Suprapubic skin (tissue), 4 donors: ENCODE results near the gene GLIS1. TPM values are rescaled to one million over a fixed set of nuclear protein-coding genes. Genes with fewer than 3 reads are reported as not detected.

Experiments
- DNase-seq, 2 donors: peaks; one replicate each; pipeline ENCODE4 v3.0.0-alpha.2; 2019; ENCODE audit warnings: low spot score in 2 of 2
- H3K27ac ChIP-seq: fragments of 200-600 bp; sonication (generic); one replicate; pipeline ENCODE4 v1.5.1; 2019
- H3K27me3 ChIP-seq: fragments of 200-600 bp; sonication (generic); one replicate; pipeline ENCODE4 v1.5.1; 2019
- H3K36me3 ChIP-seq: fragments of 200-600 bp; sonication (generic); one replicate; pipeline ENCODE4 v1.5.1; 2019
- H3K4me1 ChIP-seq: fragments of 200-600 bp; sonication (generic); one replicate; pipeline ENCODE4 v1.5.1; 2019
- H3K4me3 ChIP-seq: fragments of 200-600 bp; sonication (generic); one replicate; pipeline ENCODE4 v1.5.1; 2019; ENCODE audit warnings: mild to moderate bottlenecking
- H3K9me3 ChIP-seq: fragments of 200-600 bp; sonication (generic); one replicate; pipeline ENCODE4 v1.5.1; 2019
- EP300 ChIP-seq: sonication (generic); formaldehyde crosslinking; IDR thresholded peaks from one replicate; pipeline ENCODE4 v1.6.1; 2017; ENCODE audit warnings: antibody characterized with exemption
- POLR2A ChIP-seq, 2 donors: fragments of 450-650 bp; IDR thresholded peaks; one replicate each; pipeline ENCODE4 v1.6.1; 2017; ENCODE audit warnings: antibody characterized with exemption in 2 of 2, mild to moderate bottlenecking in 2 of 2, moderate library complexity in 2 of 2
- POLR2AphosphoS5 ChIP-seq, 3 donors: sonication (generic); formaldehyde crosslinking; IDR thresholded peaks; one replicate each; pipeline ENCODE4 v1.6.1; 2017; ENCODE audit warnings: antibody characterized with exemption in 3 of 3
- WGBS: methylation state at CpG from one replicate; pipeline ENCODE4 v1.1.5; 2018; 5-methylcytosine and 5-hydroxymethylcytosine counted together
- total RNA-seq, 4 donors: library from RNA; depleted of rRNA; stranded (reverse); fragments of >200 nt; gene quantifications; one replicate each; pipeline ENCODE4 v1.1.0, GENCODE V29; 2016
- TF ChIP-seq, protein P1 (sequence below), 2 donors: fragments of 200-600 bp in 1 of 2; fragments of 450-650 bp in 1 of 2; sonication (generic) in 1 of 2; IDR thresholded peaks; one replicate each; pipeline ENCODE4 v1.5.1; 2016 to 2019; ENCODE audit warnings: antibody characterized with exemption in 2 of 2, mild to moderate bottlenecking in 1 of 2, moderate library complexity in 1 of 2

Gene GLIS1
- total RNA-seq, 4 donors from 2014 or later = 0.34 to 1.5 (median 0.59) TPM

GRCh38 chr1:53575955-53576320 is 163.0 kb downstream of the GLIS1 start:
- H3K27me3 ChIP-seq = no peaks in the 10 kb centered on the region
- H3K36me3 ChIP-seq = no peaks in the 10 kb centered on the region
- 79% methylated on average over 4 of the region's 5 CpGs for WGBS
- H3K4me3 ChIP-seq = no peak overlapping the region
- no peak overlapping the region for H3K27ac ChIP-seq
- H3K4me1 ChIP-seq = peaks cover 16% of the 10 kb centered on the region
- H3K9me3 ChIP-seq = no peaks in the 10 kb centered on the region
- DNase-seq = peak; percentile 41 to 56
- TF ChIP-seq POLR2AphosphoS5 (IDR thresholded peaks at IDR 0.05) = no peak
- no peak for TF ChIP-seq POLR2A (IDR thresholded peaks at IDR 0.05)
- TF ChIP-seq, protein P1, sequence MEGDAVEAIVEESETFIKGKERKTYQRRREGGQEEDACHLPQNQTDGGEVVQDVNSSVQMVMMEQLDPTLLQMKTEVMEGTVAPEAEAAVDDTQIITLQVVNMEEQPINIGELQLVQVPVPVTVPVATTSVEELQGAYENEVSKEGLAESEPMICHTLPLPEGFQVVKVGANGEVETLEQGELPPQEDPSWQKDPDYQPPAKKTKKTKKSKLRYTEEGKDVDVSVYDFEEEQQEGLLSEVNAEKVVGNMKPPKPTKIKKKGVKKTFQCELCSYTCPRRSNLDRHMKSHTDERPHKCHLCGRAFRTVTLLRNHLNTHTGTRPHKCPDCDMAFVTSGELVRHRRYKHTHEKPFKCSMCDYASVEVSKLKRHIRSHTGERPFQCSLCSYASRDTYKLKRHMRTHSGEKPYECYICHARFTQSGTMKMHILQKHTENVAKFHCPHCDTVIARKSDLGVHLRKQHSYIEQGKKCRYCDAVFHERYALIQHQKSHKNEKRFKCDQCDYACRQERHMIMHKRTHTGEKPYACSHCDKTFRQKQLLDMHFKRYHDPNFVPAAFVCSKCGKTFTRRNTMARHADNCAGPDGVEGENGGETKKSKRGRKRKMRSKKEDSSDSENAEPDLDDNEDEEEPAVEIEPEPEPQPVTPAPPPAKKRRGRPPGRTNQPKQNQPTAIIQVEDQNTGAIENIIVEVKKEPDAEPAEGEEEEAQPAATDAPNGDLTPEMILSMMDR (IDR thresholded peaks at IDR 0.05) = no peak
- no peak for TF ChIP-seq EP300

DNA sequence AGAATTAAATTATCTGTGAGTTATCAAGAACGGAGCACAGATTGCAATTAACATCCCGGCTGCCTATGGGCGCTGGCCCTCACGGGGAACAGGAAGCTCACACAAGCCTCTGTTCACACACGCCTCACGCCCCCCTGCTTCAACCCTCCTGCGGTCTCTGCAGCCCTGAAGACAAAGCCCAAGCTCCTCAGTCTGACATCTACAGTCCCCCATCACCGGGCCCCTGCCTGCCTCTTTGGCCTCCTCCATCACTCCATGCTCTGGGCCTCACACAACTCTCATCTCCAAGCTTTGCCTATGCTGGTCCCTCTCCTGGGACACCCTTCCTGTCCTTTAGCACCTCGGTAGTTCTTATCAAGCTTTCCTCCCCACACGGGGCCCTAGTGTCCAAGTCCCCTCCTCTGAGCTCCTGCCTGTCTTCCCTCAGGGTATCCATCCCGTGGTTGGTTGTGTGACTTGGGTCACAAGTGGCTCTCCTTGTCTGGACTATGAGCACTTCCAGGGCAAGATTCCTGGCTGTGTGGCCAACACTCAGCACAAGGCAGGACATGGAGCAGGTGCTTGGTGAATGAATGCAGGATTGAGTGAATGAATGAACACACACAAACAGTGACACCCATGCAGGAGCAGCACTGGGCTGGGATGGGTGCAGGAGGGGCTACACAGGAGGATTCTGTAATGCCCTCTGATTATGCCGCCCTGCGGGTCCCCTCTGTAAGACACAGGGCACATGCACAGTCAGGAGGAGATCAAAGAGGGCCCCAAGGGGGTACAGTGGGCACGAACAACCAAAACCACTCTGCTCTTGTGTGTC is 163.6 kb downstream of the GLIS1 start:
- H3K4me3 ChIP-seq = no peak overlapping the region
- DNase-seq = peak; percentile 46 to 71
- H3K27ac ChIP-seq = no peak overlapping the region
- H3K4me1 ChIP-seq = peaks cover 16% of the 10 kb centered on the region
- H3K9me3 ChIP-seq = no peaks in the 10 kb centered on the region
- no peaks in the 10 kb centered on the region for H3K27me3 ChIP-seq
- H3K36me3 ChIP-seq = no peaks in the 10 kb centered on the region
- 71% methylated on average over 11 of the region's 14 CpGs for WGBS
- TF ChIP-seq, protein P1 (IDR thresholded peaks at IDR 0.05) = no peak
- no peak for TF ChIP-seq POLR2AphosphoS5 (IDR thresholded peaks at IDR 0.05)
- TF ChIP-seq EP300 = no peak
- TF ChIP-seq POLR2A (IDR thresholded peaks at IDR 0.05) = no peak

GRCh38 chr1:53574621-53575020 is 164.3 kb downstream of the GLIS1 start:
- Histone ChIP-seq H3K9me3 (no peaks in the 10 kb centered on the region), H3K4me3 (no peak overlapping the region), H3K36me3 (no peaks in the 10 kb centered on the region), H3K27ac (no peak overlapping the region), H3K4me1 (peaks cover 16% of the 10 kb centered on the region), H3K27me3 (no peaks in the 10 kb centered on the region)
- WGBS = 86% methylated on average over 4 of the region's 4 CpGs
- TF ChIP-seq EP300 (no peak), POLR2AphosphoS5 (IDR thresholded peaks at IDR 0.05) (no peak), POLR2A (IDR thresholded peaks at IDR 0.05) (no peak)
- TF ChIP-seq, protein P1 (IDR thresholded peaks at IDR 0.05) = no peak
- peak; percentile 46 to 72 for DNase-seq

- peak in 1 of 2 donors; percentile 37 for DNase-seq
- Histone ChIP-seq H3K27ac (no peak overlapping the region), H3K9me3 (no peaks in the 10 kb centered on the region), H3K4me3 (no peak overlapping the region), H3K27me3 (no peaks in the 10 kb centered on the region), H3K36me3 (no peaks in the 10 kb centered on the region), H3K4me1 (peaks cover 16% of the 10 kb centered on the region)
- TF ChIP-seq, protein P1 (IDR thresholded peaks at IDR 0.05) = no peak
- TF ChIP-seq POLR2AphosphoS5 (IDR thresholded peaks at IDR 0.05) = no peak
- TF ChIP-seq POLR2A (IDR thresholded peaks at IDR 0.05) = no peak
- no peak for TF ChIP-seq EP300
- WGBS = 88% methylated on average over 4 of the region's 4 CpGs
These were observed 165.0 kb downstream of the GLIS1 start for GRCh38 chr1:53573931-53574330.

DNA sequence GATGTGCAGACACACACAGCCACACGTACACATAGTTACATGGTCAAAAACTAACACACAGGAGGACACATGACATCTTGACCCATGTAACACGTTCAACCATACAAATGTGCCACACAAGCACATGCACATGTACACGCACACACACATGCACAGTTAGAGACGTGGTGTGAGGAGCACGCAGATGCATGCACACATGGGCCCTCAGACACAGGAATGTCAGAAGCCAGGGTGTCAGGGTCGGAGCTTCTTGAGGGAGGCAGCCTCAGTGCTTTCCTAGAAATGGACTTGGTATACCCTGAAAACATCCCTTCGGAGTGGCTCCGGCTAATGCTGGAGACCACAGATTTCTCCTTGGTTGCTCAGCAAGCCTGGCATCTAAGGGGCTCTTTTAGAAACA is 165.4 kb downstream of the GLIS1 start:
- 93% methylated on average over 5 of the region's 8 CpGs for WGBS
- DNase-seq = peak in 1 of 2 donors; percentile 31
- H3K4me1 ChIP-seq = peaks cover 16% of the 10 kb centered on the region

More for the DNA sequence above, 165.4 kb downstream of the GLIS1 start:
- Histone ChIP-seq H3K9me3 (no peaks in the 10 kb centered on the region), H3K27ac (no peak overlapping the region), H3K27me3 (no peaks in the 10 kb centered on the region), H3K36me3 (no peaks in the 10 kb centered on the region), H3K4me3 (no peak overlapping the region)
- TF ChIP-seq, protein P1 (IDR thresholded peaks at IDR 0.05) = no peak
- TF ChIP-seq EP300 (no peak), POLR2AphosphoS5 (IDR thresholded peaks at IDR 0.05) (no peak), POLR2A (IDR thresholded peaks at IDR 0.05) (no peak)
